ENCODE data around the gene PLPP1. TPM values are rescaled to one million over a fixed set of nuclear protein-coding genes. Genes with fewer than 3 reads are reported as not detected.
A peak's percentile ranks its signal among the peaks of the same experiment; 100 is the strongest.

PLPP1 gene
- total and polyA plus RNA-seq, 3 donors from 2014 or later: 64.7 to 111 (median 66.7) TPM

DNA sequence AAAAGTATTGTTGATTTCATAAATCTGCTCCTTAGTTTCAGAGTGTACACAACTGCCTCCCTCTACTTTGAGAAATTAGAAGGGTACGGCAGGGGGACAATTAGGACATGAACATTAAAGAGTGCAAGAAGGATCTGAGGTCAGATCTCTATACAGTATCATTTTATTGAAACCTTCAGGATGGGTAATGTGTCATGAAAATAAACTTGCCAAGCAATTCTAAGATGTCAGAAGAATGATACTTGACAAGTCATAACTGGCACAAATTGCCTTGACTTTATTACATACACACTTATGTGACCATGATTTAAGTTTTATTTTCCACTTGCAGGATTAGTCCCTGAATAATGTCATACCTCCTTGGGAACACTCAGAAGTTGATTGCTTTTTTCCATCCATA is 92.8 kb downstream of the PLPP1 start:
- Histone ChIP-seq H3K4me3 (no peak overlapping the region), H3K4me1 (peaks cover 20% of the 10 kb centered on the region), H3K9me3 (no peaks in the 10 kb centered on the region), H3K27me3 (no peaks in the 10 kb centered on the region), H3K36me3 (ENCODE audit: low read depth, missing control alignments) (no peaks in the 10 kb centered on the region), H3K27ac (no peak overlapping the region)
- WGBS, 2 donors: 83 to 85% methylated on average over 1 of the region's 1 CpG
- TF ChIP-seq, protein P1, sequence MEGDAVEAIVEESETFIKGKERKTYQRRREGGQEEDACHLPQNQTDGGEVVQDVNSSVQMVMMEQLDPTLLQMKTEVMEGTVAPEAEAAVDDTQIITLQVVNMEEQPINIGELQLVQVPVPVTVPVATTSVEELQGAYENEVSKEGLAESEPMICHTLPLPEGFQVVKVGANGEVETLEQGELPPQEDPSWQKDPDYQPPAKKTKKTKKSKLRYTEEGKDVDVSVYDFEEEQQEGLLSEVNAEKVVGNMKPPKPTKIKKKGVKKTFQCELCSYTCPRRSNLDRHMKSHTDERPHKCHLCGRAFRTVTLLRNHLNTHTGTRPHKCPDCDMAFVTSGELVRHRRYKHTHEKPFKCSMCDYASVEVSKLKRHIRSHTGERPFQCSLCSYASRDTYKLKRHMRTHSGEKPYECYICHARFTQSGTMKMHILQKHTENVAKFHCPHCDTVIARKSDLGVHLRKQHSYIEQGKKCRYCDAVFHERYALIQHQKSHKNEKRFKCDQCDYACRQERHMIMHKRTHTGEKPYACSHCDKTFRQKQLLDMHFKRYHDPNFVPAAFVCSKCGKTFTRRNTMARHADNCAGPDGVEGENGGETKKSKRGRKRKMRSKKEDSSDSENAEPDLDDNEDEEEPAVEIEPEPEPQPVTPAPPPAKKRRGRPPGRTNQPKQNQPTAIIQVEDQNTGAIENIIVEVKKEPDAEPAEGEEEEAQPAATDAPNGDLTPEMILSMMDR (IDR thresholded peaks at IDR 0.05): no peak
- no peak for TF ChIP-seq POLR2A (IDR thresholded peaks at IDR 0.05)
- no peak for DNase-seq
- intact Hi-C loops (cut with DNase I; ENCODE audit: low total_unique reads): no loop called here

DNA sequence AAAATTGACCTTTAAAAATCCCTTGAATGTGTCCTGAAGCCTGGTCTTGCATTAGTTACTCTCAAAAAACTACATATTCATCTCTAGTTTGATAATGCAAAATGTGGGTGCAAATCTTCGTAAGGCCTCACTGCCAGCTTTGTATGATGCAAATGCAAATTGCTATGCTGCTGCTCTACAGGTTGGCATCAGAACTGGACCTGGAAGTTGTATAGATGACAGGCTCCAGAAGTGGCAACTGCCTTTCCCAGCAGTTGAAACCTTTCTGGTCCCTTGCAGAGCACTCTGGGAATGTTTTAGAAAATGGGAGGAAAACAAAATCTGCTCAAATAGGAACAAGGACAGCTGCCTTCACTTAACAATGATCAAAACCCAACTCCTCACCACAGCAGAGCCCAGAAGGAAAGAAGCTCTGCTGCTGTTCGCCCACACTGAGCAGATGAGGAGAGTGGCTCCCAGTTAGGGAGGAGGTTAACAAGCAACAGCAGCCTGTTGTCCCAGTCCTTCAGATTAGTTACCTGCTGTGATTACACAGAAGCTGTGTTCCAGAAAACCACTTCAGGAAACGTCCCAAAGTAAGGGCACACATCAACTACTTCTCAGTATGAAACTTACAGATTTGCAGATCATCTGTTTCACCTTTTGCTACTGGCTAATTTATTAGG is 93.5 kb downstream of the PLPP1 start:
- no peak overlapping the region for H3K4me3 ChIP-seq
- H3K4me1 ChIP-seq: peaks cover 20% of the 10 kb centered on the region
- no peaks in the 10 kb centered on the region for H3K9me3 ChIP-seq
- no peak for DNase-seq
- WGBS, 2 donors: 80 to 85% methylated on average over 3 of the region's 3 CpGs
- no peaks in the 10 kb centered on the region for H3K27me3 ChIP-seq
- no peaks in the 10 kb centered on the region for H3K36me3 ChIP-seq (ENCODE audit: low read depth, missing control alignments)
- peak overlapping the region in 1 of 2 donors; percentile 5 for H3K27ac ChIP-seq
- no peak for TF ChIP-seq POLR2A (IDR thresholded peaks at IDR 0.05)
- TF ChIP-seq, protein P1 (IDR thresholded peaks at IDR 0.05): no peak
- intact Hi-C loops (cut with DNase I; ENCODE audit: low total_unique reads): no loop called here

DNA sequence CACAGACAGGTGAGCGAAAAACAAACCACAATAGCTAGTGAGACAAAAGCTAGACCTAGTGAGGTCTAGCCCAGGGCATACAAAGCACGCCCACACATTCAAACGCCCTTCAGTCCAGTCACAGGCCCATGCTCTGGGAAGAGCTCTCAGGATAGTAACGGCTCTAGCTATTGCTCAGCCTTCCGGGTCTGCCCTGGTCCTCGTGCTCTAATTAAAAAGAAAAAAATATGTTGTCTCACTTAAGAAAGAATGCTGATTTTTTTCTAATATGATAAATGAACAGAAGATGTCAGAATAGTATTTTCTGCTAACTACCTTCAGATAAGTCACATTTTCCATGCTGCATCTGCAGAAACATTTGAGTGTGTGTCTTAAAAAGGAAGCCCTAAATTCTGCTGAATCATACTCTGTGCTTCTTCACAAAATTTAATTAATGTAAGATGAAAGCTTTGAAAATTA is 94.5 kb downstream of the PLPP1 start:
- no peaks in the 10 kb centered on the region for H3K9me3 ChIP-seq
- peaks cover 20% of the 10 kb centered on the region for H3K4me1 ChIP-seq
- 70 to 74% methylated on average over 6 of the region's 6 CpGs for WGBS, 2 donors
- H3K36me3 ChIP-seq (ENCODE audit: low read depth, missing control alignments): no peaks in the 10 kb centered on the region
- DNase-seq: no peak
- intact Hi-C loops (cut with DNase I; ENCODE audit: low total_unique reads): no loop called here
- peak overlapping the region in 1 of 2 donors; percentile 70 for H3K27ac ChIP-seq
- TF ChIP-seq, protein P1 (IDR thresholded peaks at IDR 0.05): no peak
- TF ChIP-seq POLR2A (IDR thresholded peaks at IDR 0.05): no peak
- H3K4me3 ChIP-seq: no peak overlapping the region
- H3K27me3 ChIP-seq: no peaks in the 10 kb centered on the region

DNA sequence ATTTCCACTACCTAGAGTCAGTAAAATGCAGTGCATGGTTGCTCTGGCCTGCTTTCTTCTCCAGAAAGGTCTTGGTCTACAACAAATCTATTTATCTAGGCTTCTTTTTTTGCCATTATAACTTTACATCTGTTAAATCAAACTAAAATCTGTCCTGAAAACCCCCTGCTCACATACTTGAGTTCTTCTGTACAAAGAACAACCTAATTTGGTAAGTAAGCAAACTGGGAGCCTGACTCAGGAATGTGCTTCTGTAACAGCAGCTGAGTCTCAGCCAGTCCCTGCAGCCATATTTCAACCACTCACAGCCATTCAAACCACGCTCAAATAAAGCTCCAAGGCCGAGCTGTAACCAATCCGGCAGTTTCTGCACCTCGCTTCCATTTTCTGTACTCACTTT is 95.8 kb downstream of the PLPP1 start:
- 41 to 48% methylated on average over 4 of the region's 4 CpGs for WGBS, 2 donors
- Histone ChIP-seq H3K4me3 (no peak overlapping the region), H3K9me3 (no peaks in the 10 kb centered on the region), H3K4me1 (peaks cover 20% of the 10 kb centered on the region), H3K27ac (peak overlapping the region; percentile 18 to 70), H3K36me3 (ENCODE audit: low read depth, missing control alignments) (no peaks in the 10 kb centered on the region), H3K27me3 (no peaks in the 10 kb centered on the region)
- intact Hi-C loops (cut with DNase I; ENCODE audit: low total_unique reads): no loop called here
- DNase-seq: no peak
- TF ChIP-seq, protein P1 (IDR thresholded peaks at IDR 0.05): no peak
- no peak for TF ChIP-seq POLR2A (IDR thresholded peaks at IDR 0.05)

DNA sequence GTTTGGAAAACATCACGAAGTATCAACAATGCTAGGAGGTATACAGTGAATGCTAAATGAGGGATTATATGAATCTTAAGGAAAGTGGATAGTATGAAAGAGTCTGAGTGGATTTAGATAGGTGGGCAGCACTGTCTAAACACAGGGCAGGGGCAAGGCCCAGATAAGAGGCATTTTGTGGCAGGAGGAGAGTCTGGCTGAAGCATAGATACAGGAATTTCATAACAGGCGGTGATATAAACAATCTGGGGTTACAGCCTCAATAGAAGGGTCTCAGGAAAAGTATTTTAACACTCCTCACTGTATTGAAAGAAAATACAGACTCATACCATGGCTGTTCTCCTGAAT is 96.9 kb downstream of the PLPP1 start:
- no peaks in the 10 kb centered on the region for H3K36me3 ChIP-seq (ENCODE audit: low read depth, missing control alignments)
- H3K9me3 ChIP-seq: no peaks in the 10 kb centered on the region

More for the DNA sequence above, 96.9 kb downstream of the PLPP1 start:
- Histone ChIP-seq H3K27ac (peak overlapping the region in 1 of 2 donors; percentile 70), H3K4me3 (no peak overlapping the region), H3K27me3 (no peaks in the 10 kb centered on the region), H3K4me1 (peaks cover 20% of the 10 kb centered on the region)
- intact Hi-C loops (cut with DNase I; ENCODE audit: low total_unique reads): no loop called here
- no peak for DNase-seq
- TF ChIP-seq, protein P1 (IDR thresholded peaks at IDR 0.05): no peak
- WGBS, 2 donors: 89 to 90% methylated on average over 2 of the region's 2 CpGs

Measured in testis (tissue), 3 donors.